Adipocyte (in vitro differentiated cells): ENCODE results near the gene GBP2.
"Not testable (repeated sequence)": the region's sequence is repeated elsewhere in the genome, so short reads cannot be mapped to it uniquely, and the experiment has no call there.

Source experiments
- DNase-seq: peaks from one replicate; pipeline ENCODE4 v3.0.0-alpha.2; 2015; ENCODE audit warnings: low read depth
- H3K27me3 ChIP-seq: replicated peaks from 2 replicates; pipeline ENCODE4 v1.7.0; 2013; ENCODE audit warnings: mild to moderate bottlenecking, low read length, moderate library complexity; ENCODE audit not compliant: control insufficient read depth, insufficient read depth
- H3K36me3 ChIP-seq: 2 replicates; pipeline ENCODE4 v1.7.0; 2013; ENCODE audit warnings: low read length, mild to moderate bottlenecking, moderate library complexity; ENCODE audit not compliant: control insufficient read depth, insufficient read depth, severe bottlenecking
- H3K4me1 ChIP-seq: 2 replicates; pipeline ENCODE4 v1.7.0; 2013; ENCODE audit warnings: mild to moderate bottlenecking, low read length, moderate library complexity; ENCODE audit not compliant: control insufficient read depth, insufficient read depth
- H3K4me3 ChIP-seq: 2 replicates; pipeline ENCODE4 v1.7.0; 2013; ENCODE audit warnings: mild to moderate bottlenecking, low read length, moderate library complexity
- H3K9ac ChIP-seq: 2 replicates; pipeline ENCODE4 v1.7.0; 2013; ENCODE audit warnings: mild to moderate bottlenecking, low read length, moderate library complexity
- H3K9me3 ChIP-seq: 2 replicates; pipeline ENCODE4 v1.7.0; 2013; ENCODE audit warnings: mild to moderate bottlenecking, low read length, moderate library complexity; ENCODE audit not compliant: control insufficient read depth

The GBP2 gene

GRCh38 chr1:89085781-89086180 lies 40.1 kb downstream of the GBP2 start:
- DNase-seq, result peak; percentile 75
- no peaks in the 10 kb centered on the region for H3K9me3 ChIP-seq

GRCh38 chr1:89081005-89081404 lies 44.9 kb downstream of the GBP2 start:
- Histone ChIP-seq H3K36me3 (no peaks in the 10 kb centered on the region), H3K27me3 (no peaks in the 10 kb centered on the region), H3K9me3 (no peaks in the 10 kb centered on the region), H3K4me1 (no peaks in the 10 kb centered on the region), H3K9ac (no peak overlapping the region), H3K4me3 (no peak overlapping the region)
- DNase-seq, result no peak

More at GRCh38 chr1:89085781-89086180, 40.1 kb downstream of the GBP2 start:
- Histone ChIP-seq H3K27me3 (no peaks in the 10 kb centered on the region), H3K4me1 (no peaks in the 10 kb centered on the region), H3K9ac (no peak overlapping the region), H3K4me3 (no peak overlapping the region), H3K36me3 (no peaks in the 10 kb centered on the region)

- not testable (repeated sequence) for H3K27me3 ChIP-seq, H3K36me3 ChIP-seq, H3K4me3 ChIP-seq, H3K9ac ChIP-seq, DNase-seq, H3K9me3 ChIP-seq, H3K4me1 ChIP-seq
Measured at GRCh38 chr1:89080068-89080467, 45.8 kb downstream of the GBP2 start.

GRCh38 chr1:89072466-89073065 lies 53.3 kb downstream of the GBP2 start:
- not testable (repeated sequence) for H3K27me3 ChIP-seq, DNase-seq, H3K4me3 ChIP-seq, H3K36me3 ChIP-seq, H3K9me3 ChIP-seq, H3K9ac ChIP-seq, H3K4me1 ChIP-seq

GRCh38 chr1:89070509-89070908 lies 55.4 kb downstream of the GBP2 start:
- no peak for DNase-seq
- Histone ChIP-seq H3K36me3 (no peaks in the 10 kb centered on the region), H3K4me3 (peak overlapping the region; percentile 80), H3K9ac (peak overlapping the region; percentile 78), H3K4me1 (peaks cover 3% of the 10 kb centered on the region), H3K27me3 (no peaks in the 10 kb centered on the region), H3K9me3 (peaks cover 7% of the 10 kb centered on the region)

- peak overlapping the region; percentile 80 for H3K4me3 ChIP-seq
- H3K9ac ChIP-seq, result peak overlapping the region; percentile 78
- H3K4me1 ChIP-seq, result peaks cover 5% of the 10 kb centered on the region
- no peaks in the 10 kb centered on the region for H3K36me3 ChIP-seq
- no peaks in the 10 kb centered on the region for H3K27me3 ChIP-seq
- H3K9me3 ChIP-seq, result peaks cover 7% of the 10 kb centered on the region
- DNase-seq, result peak; percentile 34
Measured at GRCh38 chr1:89069951-89070350, 56.0 kb downstream of the GBP2 start.

- peaks cover 16% of the 10 kb centered on the region for H3K4me1 ChIP-seq
- no peaks in the 10 kb centered on the region for H3K27me3 ChIP-seq
- H3K4me3 ChIP-seq, result no peak overlapping the region
- no peaks in the 10 kb centered on the region for H3K9me3 ChIP-seq
- H3K9ac ChIP-seq, result no peak overlapping the region
- no peak for DNase-seq
- no peaks in the 10 kb centered on the region for H3K36me3 ChIP-seq
Measured at GRCh38 chr1:89068291-89068690, 57.6 kb downstream of the GBP2 start.

- H3K36me3 ChIP-seq, result no peaks in the 10 kb centered on the region
- H3K4me1 ChIP-seq, result peaks cover 23% of the 10 kb centered on the region
- H3K4me3 ChIP-seq, result peak within 1 kb of the TSS; percentile 86
- H3K9ac ChIP-seq, result peak within 1 kb of the TSS; percentile 90
- H3K27me3 ChIP-seq, result no peaks in the 10 kb centered on the region
- peak; percentile 93 for DNase-seq
- H3K9me3 ChIP-seq, result no peaks in the 10 kb centered on the region
Measured at GRCh38 chr1:89065079-89065868, 60.6 kb downstream of the GBP2 start, which contains the start of gene GBP1. TSS of gene GBP1 (minus strand) at chr1:89065208. CDS start at chr1:89063234, 1,974 bp downstream.

- Histone ChIP-seq H3K9me3 (no peaks in the 10 kb centered on the region), H3K36me3 (peaks cover 2% of the 10 kb centered on the region), H3K9ac (peak overlapping the region; percentile 90), H3K4me1 (peaks cover 23% of the 10 kb centered on the region), H3K27me3 (no peaks in the 10 kb centered on the region), H3K4me3 (peak overlapping the region; percentile 86)
- peak; percentile 38 for DNase-seq
Measured at GRCh38 chr1:89064632-89065031, 61.3 kb downstream of the GBP2 start.

- peak overlapping the region; percentile 86 for H3K4me3 ChIP-seq
- H3K9ac ChIP-seq, result no peak overlapping the region
- peaks cover 15% of the 10 kb centered on the region for H3K36me3 ChIP-seq
- peaks cover 23% of the 10 kb centered on the region for H3K4me1 ChIP-seq
- no peaks in the 10 kb centered on the region for H3K9me3 ChIP-seq
- no peak for DNase-seq
- no peaks in the 10 kb centered on the region for H3K27me3 ChIP-seq
Measured at GRCh38 chr1:89063094-89063493, 62.8 kb downstream of the GBP2 start.

GRCh38 chr1:89060091-89060490 lies 65.8 kb downstream of the GBP2 start:
- Histone ChIP-seq H3K4me1 (peaks cover 19% of the 10 kb centered on the region), H3K27me3 (no peaks in the 10 kb centered on the region), H3K36me3 (peaks cover 43% of the 10 kb centered on the region), H3K9ac (no peak overlapping the region), H3K4me3 (no peak overlapping the region), H3K9me3 (no peaks in the 10 kb centered on the region)
- DNase-seq, result no peak
